ENCODE data around the gene PSD4.

Gene PSD4

GRCh38 chr2:113173542-113174375 lies at the start of gene PSD4:
TSS of gene PSD4 (plus strand) at chr2:113173971. CDS start at chr2:113182457, 8,486 bp downstream.
- no peak within 1 kb of the TSS for H3K4me3 ChIP-seq (ENCODE audit: low read depth, low read length)
- no peak for TF ChIP-seq CTCF (IDR thresholded peaks at IDR 0.05; ENCODE audit: low read depth, low read length)

GRCh38 chr2:113124181-113124961 lies 49.4 kb upstream of the PSD4 start:
- no peak for TF ChIP-seq CTCF (IDR thresholded peaks at IDR 0.05; ENCODE audit: low read depth, low read length)
- no peak overlapping the region for H3K4me3 ChIP-seq (ENCODE audit: low read depth, low read length)

- TF ChIP-seq CTCF (IDR thresholded peaks at IDR 0.05; ENCODE audit: low read depth, low read length) = no peak
- no peak overlapping the region for H3K4me3 ChIP-seq (ENCODE audit: low read depth, low read length)
These were observed 48.6 kb upstream of the PSD4 start for GRCh38 chr2:113124984-113125855.

GRCh38 chr2:113126845-113127645 lies 46.7 kb upstream of the PSD4 start, which contains the start of gene IL1RN:
TSS of gene IL1RN (plus strand) at chr2:113127598. CDS start at chr2:113127625, 27 bp downstream.
- no peak for TF ChIP-seq CTCF (IDR thresholded peaks at IDR 0.05; ENCODE audit: low read depth, low read length)

GRCh38 chr2:113127646-113128570 lies 45.9 kb upstream of the PSD4 start:
- TF ChIP-seq CTCF (IDR thresholded peaks at IDR 0.05; ENCODE audit: low read depth, low read length) = no peak
- H3K4me3 ChIP-seq (ENCODE audit: low read depth, low read length) = no peak overlapping the region

More at GRCh38 chr2:113126845-113127645, 46.7 kb upstream of the PSD4 start, which contains the start of gene IL1RN:
- no peak within 1 kb of the TSS for H3K4me3 ChIP-seq (ENCODE audit: low read depth, low read length)
